H1 (cell line): ENCODE data around the gene COQ2. TPM values are rescaled to one million over a fixed set of nuclear protein-coding genes. Genes with fewer than 3 reads are reported as not detected.

ENCODE experiments used
- CBX5 ChIP-seq: fragments of 300-800, 300-1000 bp; sonication (generic); IDR thresholded peaks from 2 replicates; pipeline ENCODE4 v1.7.1; 2016; ENCODE audit warnings: antibody characterized with exemption, low read length, low read depth
- JUND ChIP-seq: IDR thresholded peaks from 2 replicates; pipeline ENCODE4 v1.6.1; 2011; ENCODE audit warnings: mild to moderate bottlenecking, improper control_type of control experiment, low read length
- PHF8 ChIP-seq: fragments of 200-600 bp; sonication (generic); conservative IDR thresholded peaks from 2 replicates; pipeline ENCODE4 v1.7.1; 2012; ENCODE audit warnings: low read depth, mild to moderate bottlenecking, inconsistent platforms, low read length, moderate library complexity
- polyA plus RNA-seq, 7 experiments: library from polyadenylated mRNA; depleted of rRNA in 3 of 7; stranded (reverse) in 5 of 7; unstranded in 2 of 7; fragments of >200 nt in 5 of 7; fragments of 200-250 nt in 2 of 7; gene quantifications; 1 replicate in 5 of 7; 2 replicates in 1 of 7; 4 replicates in 1 of 7; pipeline versions ENCODE4 v1.2.1 to v1.2.3, GENCODE V29; 2011 to 2013; ENCODE audit warnings: missing spikeins in 2 of 7, mixed read lengths in 2 of 7
- total RNA-seq: library from RNA; stranded (reverse); fragmentation: NEBNext Ultra II Directional; extraction: Animal tissue kit (Norgen Biotek cat#: 25700); gene quantifications from 2 replicates; pipeline ENCODE4 v1.2.1, GENCODE V29; 2021
- TF ChIP-seq, protein P1 (sequence below): fragments of 300-600 bp; sonication (generic); IDR thresholded peaks from 2 replicates; pipeline ENCODE4 v1.7.1; 2012; ENCODE audit warnings: low read length, moderate library complexity, mild to moderate bottlenecking, inconsistent platforms; ENCODE audit not compliant: insufficient replicate concordance

Gene COQ2
- total and polyA plus RNA-seq, 2 of the 8 experiments (the other 6 are each of a cell fraction or from before 2014, with no cell fraction given), result 21.5 to 22.9 TPM

- no peak for TF ChIP-seq PHF8
- no peak for TF ChIP-seq CBX5
- TF ChIP-seq, protein P1, sequence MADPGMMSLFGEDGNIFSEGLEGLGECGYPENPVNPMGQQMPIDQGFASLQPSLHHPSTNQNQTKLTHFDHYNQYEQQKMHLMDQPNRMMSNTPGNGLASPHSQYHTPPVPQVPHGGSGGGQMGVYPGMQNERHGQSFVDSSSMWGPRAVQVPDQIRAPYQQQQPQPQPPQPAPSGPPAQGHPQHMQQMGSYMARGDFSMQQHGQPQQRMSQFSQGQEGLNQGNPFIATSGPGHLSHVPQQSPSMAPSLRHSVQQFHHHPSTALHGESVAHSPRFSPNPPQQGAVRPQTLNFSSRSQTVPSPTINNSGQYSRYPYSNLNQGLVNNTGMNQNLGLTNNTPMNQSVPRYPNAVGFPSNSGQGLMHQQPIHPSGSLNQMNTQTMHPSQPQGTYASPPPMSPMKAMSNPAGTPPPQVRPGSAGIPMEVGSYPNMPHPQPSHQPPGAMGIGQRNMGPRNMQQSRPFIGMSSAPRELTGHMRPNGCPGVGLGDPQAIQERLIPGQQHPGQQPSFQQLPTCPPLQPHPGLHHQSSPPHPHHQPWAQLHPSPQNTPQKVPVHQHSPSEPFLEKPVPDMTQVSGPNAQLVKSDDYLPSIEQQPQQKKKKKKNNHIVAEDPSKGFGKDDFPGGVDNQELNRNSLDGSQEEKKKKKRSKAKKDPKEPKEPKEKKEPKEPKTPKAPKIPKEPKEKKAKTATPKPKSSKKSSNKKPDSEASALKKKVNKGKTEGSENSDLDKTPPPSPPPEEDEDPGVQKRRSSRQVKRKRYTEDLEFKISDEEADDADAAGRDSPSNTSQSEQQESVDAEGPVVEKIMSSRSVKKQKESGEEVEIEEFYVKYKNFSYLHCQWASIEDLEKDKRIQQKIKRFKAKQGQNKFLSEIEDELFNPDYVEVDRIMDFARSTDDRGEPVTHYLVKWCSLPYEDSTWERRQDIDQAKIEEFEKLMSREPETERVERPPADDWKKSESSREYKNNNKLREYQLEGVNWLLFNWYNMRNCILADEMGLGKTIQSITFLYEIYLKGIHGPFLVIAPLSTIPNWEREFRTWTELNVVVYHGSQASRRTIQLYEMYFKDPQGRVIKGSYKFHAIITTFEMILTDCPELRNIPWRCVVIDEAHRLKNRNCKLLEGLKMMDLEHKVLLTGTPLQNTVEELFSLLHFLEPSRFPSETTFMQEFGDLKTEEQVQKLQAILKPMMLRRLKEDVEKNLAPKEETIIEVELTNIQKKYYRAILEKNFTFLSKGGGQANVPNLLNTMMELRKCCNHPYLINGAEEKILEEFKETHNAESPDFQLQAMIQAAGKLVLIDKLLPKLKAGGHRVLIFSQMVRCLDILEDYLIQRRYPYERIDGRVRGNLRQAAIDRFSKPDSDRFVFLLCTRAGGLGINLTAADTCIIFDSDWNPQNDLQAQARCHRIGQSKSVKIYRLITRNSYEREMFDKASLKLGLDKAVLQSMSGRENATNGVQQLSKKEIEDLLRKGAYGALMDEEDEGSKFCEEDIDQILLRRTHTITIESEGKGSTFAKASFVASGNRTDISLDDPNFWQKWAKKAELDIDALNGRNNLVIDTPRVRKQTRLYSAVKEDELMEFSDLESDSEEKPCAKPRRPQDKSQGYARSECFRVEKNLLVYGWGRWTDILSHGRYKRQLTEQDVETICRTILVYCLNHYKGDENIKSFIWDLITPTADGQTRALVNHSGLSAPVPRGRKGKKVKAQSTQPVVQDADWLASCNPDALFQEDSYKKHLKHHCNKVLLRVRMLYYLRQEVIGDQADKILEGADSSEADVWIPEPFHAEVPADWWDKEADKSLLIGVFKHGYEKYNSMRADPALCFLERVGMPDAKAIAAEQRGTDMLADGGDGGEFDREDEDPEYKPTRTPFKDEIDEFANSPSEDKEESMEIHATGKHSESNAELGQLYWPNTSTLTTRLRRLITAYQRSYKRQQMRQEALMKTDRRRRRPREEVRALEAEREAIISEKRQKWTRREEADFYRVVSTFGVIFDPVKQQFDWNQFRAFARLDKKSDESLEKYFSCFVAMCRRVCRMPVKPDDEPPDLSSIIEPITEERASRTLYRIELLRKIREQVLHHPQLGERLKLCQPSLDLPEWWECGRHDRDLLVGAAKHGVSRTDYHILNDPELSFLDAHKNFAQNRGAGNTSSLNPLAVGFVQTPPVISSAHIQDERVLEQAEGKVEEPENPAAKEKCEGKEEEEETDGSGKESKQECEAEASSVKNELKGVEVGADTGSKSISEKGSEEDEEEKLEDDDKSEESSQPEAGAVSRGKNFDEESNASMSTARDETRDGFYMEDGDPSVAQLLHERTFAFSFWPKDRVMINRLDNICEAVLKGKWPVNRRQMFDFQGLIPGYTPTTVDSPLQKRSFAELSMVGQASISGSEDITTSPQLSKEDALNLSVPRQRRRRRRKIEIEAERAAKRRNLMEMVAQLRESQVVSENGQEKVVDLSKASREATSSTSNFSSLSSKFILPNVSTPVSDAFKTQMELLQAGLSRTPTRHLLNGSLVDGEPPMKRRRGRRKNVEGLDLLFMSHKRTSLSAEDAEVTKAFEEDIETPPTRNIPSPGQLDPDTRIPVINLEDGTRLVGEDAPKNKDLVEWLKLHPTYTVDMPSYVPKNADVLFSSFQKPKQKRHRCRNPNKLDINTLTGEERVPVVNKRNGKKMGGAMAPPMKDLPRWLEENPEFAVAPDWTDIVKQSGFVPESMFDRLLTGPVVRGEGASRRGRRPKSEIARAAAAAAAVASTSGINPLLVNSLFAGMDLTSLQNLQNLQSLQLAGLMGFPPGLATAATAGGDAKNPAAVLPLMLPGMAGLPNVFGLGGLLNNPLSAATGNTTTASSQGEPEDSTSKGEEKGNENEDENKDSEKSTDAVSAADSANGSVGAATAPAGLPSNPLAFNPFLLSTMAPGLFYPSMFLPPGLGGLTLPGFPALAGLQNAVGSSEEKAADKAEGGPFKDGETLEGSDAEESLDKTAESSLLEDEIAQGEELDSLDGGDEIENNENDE, result no peak
- TF ChIP-seq JUND, result no peak
Observed at GRCh38 chr4:83316459-83317165, 32.0 kb upstream of the COQ2 start (continued).
